HepG2 (cell line): ENCODE data around the gene GTF2H4. TPM values are rescaled to one million over a fixed set of nuclear protein-coding genes. Genes with fewer than 3 reads are reported as not detected.

Source experiments
- ATAC-seq: fragments of 200-7000 bp; cut with Tn5 transposase; 3 replicates; pipeline ENCODE4 v1.9.1; 2020; ENCODE audit warnings: mild to moderate bottlenecking, moderate library complexity
- BruUV-seq: library from RNA; stranded (reverse); fragments of 400-500 nt; replicated peaks from 2 replicates; lab custom pipeline; 2021; lab: Mats Ljungman, UMichigan
- CTCF ChIA-PET: fragments of 300-600 bp; formaldehyde crosslinking; extraction: SDS; loops from one replicate; lab custom pipeline; 2021; ENCODE audit warnings: low total read pairs, inconsistent platforms, low intra/inter-chr PET ratio; lab: Yijun Ruan, JAX
- POLR2A ChIA-PET: fragments of 350-600 bp; sonication (Branson Sonifier 250); formaldehyde crosslinking; loops from one replicate; lab custom pipeline; 2020; ENCODE audit warnings: antibody characterized with exemption, inconsistent platforms; lab: Yijun Ruan, JAX
- DNase-seq: peaks from one replicate; pipeline ENCODE4 v3.0.0-alpha.2; 2015; ENCODE audit warnings: low spot score
- FAIRE-seq: peaks from 3 replicates; lab custom pipeline; 2011; peaks lifted over from hg19 to GRCh38; lab: Jason Lieb, UNC
- H2AFZ ChIP-seq: one replicate; pipeline ENCODE4 v1.6.1; 2011; ENCODE audit warnings: low read length, inconsistent platforms
- H3K27ac ChIP-seq: fragments of 300-600 bp; 3 replicates; pipeline ENCODE4 v1.8.0; 2011; ENCODE audit warnings: mixed run types, mild to moderate bottlenecking, mixed read lengths, low read length, inconsistent platforms; ENCODE audit not compliant: insufficient read depth; ENCODE audit errors: extremely low read length
- H3K27me3 ChIP-seq, 2 experiments: fragments of 200-600 bp in 1 of 2; 2 replicates in 1 of 2; 3 replicates in 1 of 2; pipeline versions ENCODE4 v1.6.0 to v1.8.0; 2011; ENCODE audit warnings: low read length in 2 of 2, mild to moderate bottlenecking in 2 of 2, moderate library complexity in 2 of 2, inconsistent platforms in 1 of 2; ENCODE audit not compliant: insufficient read depth in 2 of 2, control insufficient read depth in 1 of 2
- H3K36me3 ChIP-seq, 2 experiments: fragments of 200-600 bp in 1 of 2; replicated peaks in 1 of 2; 2 replicates in 1 of 2; 3 replicates in 1 of 2; pipeline versions ENCODE4 v1.5.1 to v1.8.0; 2011; ENCODE audit warnings: low read length in 2 of 2, inconsistent platforms in 1 of 2; ENCODE audit not compliant: insufficient read depth in 2 of 2, control insufficient read depth in 1 of 2
- H3K4me1 ChIP-seq: 2 replicates; pipeline ENCODE4 v1.5.1; 2012; ENCODE audit warnings: low read length, inconsistent platforms; ENCODE audit not compliant: insufficient read depth
- H3K4me2 ChIP-seq: 2 replicates; pipeline ENCODE4 v1.6.0; 2011; ENCODE audit warnings: low read depth, low read length, inconsistent platforms
- H3K4me3 ChIP-seq, 3 experiments: fragments of 200-600 bp in 1 of 3; sonication (generic), shearing (Covaris generic) in 1 of 3; replicated peaks in 1 of 3; 2 replicates each; pipeline ENCODE4 v1.5.1; 2011 to 2016; ENCODE audit warnings: low read length in 3 of 3, inconsistent platforms in 2 of 3, low read depth in 2 of 3, mild to moderate bottlenecking in 2 of 3, control low read depth in 1 of 3, mixed read lengths in 1 of 3; ENCODE audit not compliant: insufficient read depth in 1 of 3
- H3K79me2 ChIP-seq: one replicate; pipeline ENCODE4 v1.6.1; 2011; ENCODE audit warnings: low read length, inconsistent platforms; ENCODE audit not compliant: insufficient read depth
- H3K9ac ChIP-seq: 2 replicates; pipeline ENCODE4 v1.6.0; 2011; ENCODE audit warnings: mild to moderate bottlenecking, low read depth, low read length, inconsistent platforms; ENCODE audit not compliant: insufficient read depth
- H3K9me3 ChIP-seq: 2 replicates; pipeline ENCODE4 v1.5.1; 2012; ENCODE audit warnings: mild to moderate bottlenecking, low read length
- H4K20me1 ChIP-seq: 2 replicates; pipeline ENCODE4 v1.6.0; 2011; ENCODE audit warnings: inconsistent platforms, mild to moderate bottlenecking, low read length, moderate library complexity; ENCODE audit not compliant: insufficient read depth
- CTCF ChIP-seq: sonication (generic); formaldehyde crosslinking; IDR thresholded peaks from 2 replicates; pipeline ENCODE4 v1.5.0; 2020; ENCODE audit warnings: mild to moderate bottlenecking, missing genetic modification reagents, moderate library complexity
- DNMT1 ChIP-seq: sonication (generic); formaldehyde crosslinking; IDR thresholded peaks from 2 replicates; pipeline ENCODE4 v1.5.1; 2020; ENCODE audit warnings: mild to moderate bottlenecking, missing genetic modification reagents
- MLXIP ChIP-seq: sonication (generic); formaldehyde crosslinking; IDR thresholded peaks from 2 replicates; pipeline ENCODE4 v1.9.0; 2021; ENCODE audit warnings: missing genetic modification reagents, borderline replicate concordance
- ONECUT2 ChIP-seq: sonication (generic); formaldehyde crosslinking; IDR thresholded peaks from 2 replicates; pipeline ENCODE4 v1.4.0; 2020; ENCODE audit warnings: missing genetic modification reagents
- ZNF460 ChIP-seq: sonication (generic); formaldehyde crosslinking; IDR thresholded peaks from 2 replicates; pipeline ENCODE4 v1.5.1; 2020; ENCODE audit warnings: missing genetic modification reagents, mild to moderate bottlenecking, borderline replicate concordance
- ZNF512 ChIP-seq: sonication (generic); formaldehyde crosslinking; IDR thresholded peaks from 2 replicates; pipeline ENCODE4 v1.4.0; 2020; ENCODE audit warnings: mild to moderate bottlenecking, missing genetic modification reagents
- ZNF687 ChIP-seq: sonication (generic); formaldehyde crosslinking; IDR thresholded peaks from 2 replicates; pipeline ENCODE4 v1.5.1; 2020; ENCODE audit warnings: mild to moderate bottlenecking, missing genetic modification reagents, moderate library complexity
- WGBS: methylation state at CpG from one replicate; pipeline ENCODE4 v1.1.6; 2017; ENCODE audit warnings: low lambda C conversion rate; 5-methylcytosine and 5-hydroxymethylcytosine counted together
- in situ Hi-C: cut with HindIII; loops from 2 replicates; pipeline ENCODE4 v1.10.0; 2017; ENCODE audit warnings: low pct_unique_long_range_greater_than_20kb; ENCODE audit not compliant: extremely low pct_ligation_motif_present
- intact Hi-C: fragments of 100-400 bp; cut with micrococcal nuclease; formaldehyde crosslinking; loops from one replicate; pipeline ENCODE4 v1.10.0; 2022; ENCODE audit not compliant: unreplicated experiment
- polyA plus RNA-seq, 8 experiments: library from polyadenylated mRNA; depleted of rRNA in 3 of 8; stranded (reverse) in 7 of 8; unstranded in 1 of 8; fragments of >200 nt; fragmentation: Illumina TruSeq in 4 of 8; extraction: Trizol in 4 of 8; gene quantifications; 2 replicates each; pipeline versions ENCODE4 v1.2.1 to v1.2.3, GENCODE V29; 2011 to 2016; ENCODE audit warnings: low read depth in 4 of 8, missing spikeins in 1 of 8, mixed read lengths in 1 of 8; ENCODE audit not compliant: insufficient read depth in 1 of 8
- total RNA-seq, 5 experiments: library from RNA; depleted of rRNA; stranded (reverse); fragments of >200 nt; fragmentation: Illumina TruSeq; extraction: Trizol; gene quantifications; 2 replicates each; pipeline ENCODE4 v1.2.3, GENCODE V29; 2016; ENCODE audit warnings: low read depth in 1 of 5

Gene GTF2H4
- total and polyA plus RNA-seq, 2 of the 13 experiments (the other 11 are each of a cell fraction or from before 2014, with no cell fraction given), result 15.9 to 49.3 TPM

- TF ChIP-seq ZNF687 (0 out of 2 replicates have a peak, but pooled peaks have one; percentile 7), CTCF (CRISPR knock-in tag) (peak; percentile 28), DNMT1 (CRISPR knock-in tag) (0 out of 2 replicates have a peak, but pooled peaks have one; percentile 8), ZNF460 (no peak)
- TF ChIP-seq, all 625 proteins: peak for 4
These were observed 14.9 kb upstream of the GTF2H4 start (continued) for GRCh38 chr6:30893001-30893591.

- intact Hi-C loops, result no loop called here
- POLR2A ChIA-PET, result no interaction called here
- 97% methylated on average over 8 of the region's 8 CpGs for WGBS
- FAIRE-seq (no peak), ATAC-seq (no peak), DNase-seq (no peak)
- TF ChIP-seq MLXIP (CRISPR knock-in tag), result no peak
- no peak for TF ChIP-seq ZNF512
- no peak for TF ChIP-seq ONECUT2
- H3K36me3 ChIP-seq, result peaks cover 43 to 79% of the 10 kb centered on the region in 2 experiments
- no peaks in the 10 kb centered on the region for H3K9me3 ChIP-seq
- H3K4me1 ChIP-seq, result no peaks in the 10 kb centered on the region
- H3K9ac ChIP-seq, result no peak overlapping the region
- H3K4me2 ChIP-seq, result no peak overlapping the region
- no TSS peak for BruUV-seq
- no peaks in the 10 kb centered on the region for H4K20me1 ChIP-seq
- H3K79me2 ChIP-seq, result no peaks in the 10 kb centered on the region
- in situ Hi-C loops, result no loop called here
- no peaks in the 10 kb centered on the region for H3K27me3 ChIP-seq
- no peak overlapping the region for H3K4me3 ChIP-seq
- CTCF ChIA-PET, result no interaction called here
- no peak overlapping the region for H2AFZ ChIP-seq
- H3K27ac ChIP-seq, result no peak overlapping the region
These were observed 14.3 kb upstream of the GTF2H4 start for GRCh38 chr6:30893666-30894065.
